B cell (primary cell): ENCODE data around the gene DIAPH1. TPM values are rescaled to one million over a fixed set of nuclear protein-coding genes. Genes with fewer than 3 reads are reported as not detected.
A peak's percentile ranks its signal among the peaks of the same experiment; 100 is the strongest.

Experiments
- ATAC-seq: fragments of 200-7000 bp; cut with Tn5 transposase; one replicate; pipeline ENCODE4 v1.10.0; 2021; ENCODE audit warnings: low read depth, mild to moderate bottlenecking, moderate number of reproducible peaks, moderate library complexity
- CTCF ChIA-PET: fragments of 350-600 bp; sonication (Branson Sonifier 250); formaldehyde crosslinking; loops from one replicate; lab custom pipeline; 2021; ENCODE audit warnings: antibody characterized with exemption, inconsistent platforms; lab: Charles Lee
- POLR2A ChIA-PET: fragments of 350-600 bp; sonication (Branson Sonifier 250); formaldehyde crosslinking; loops from one replicate; lab custom pipeline; 2021; ENCODE audit warnings: antibody characterized with exemption; lab: Charles Lee
- DNase-seq: peaks from one replicate; pipeline ENCODE4 v3.0.0; 2013
- H2AFZ ChIP-seq: 2 replicates; pipeline ENCODE4 v1.6.1; 2012; ENCODE audit warnings: mild to moderate bottlenecking, low read depth, low read length; ENCODE audit not compliant: insufficient read depth, poor library complexity, severe bottlenecking
- H3K27ac ChIP-seq, 2 donors: 1 replicate in 1 of 2; 2 replicates in 1 of 2; pipeline ENCODE4 v1.5.1; 2012 to 2013; ENCODE audit warnings: low read length in 2 of 2, mild to moderate bottlenecking in 2 of 2, moderate library complexity in 1 of 2
- H3K27me3 ChIP-seq, 4 experiments: fragments of 200-600 bp in 1 of 4; sonication (generic) in 1 of 4; replicated peaks in 1 of 4; 1 replicate in 2 of 4; 2 replicates in 2 of 4; pipeline versions ENCODE4 v1.6.1 to v1.7.0; 2013 to 2016; ENCODE audit warnings: low read length in 3 of 4, mild to moderate bottlenecking in 2 of 4, mixed read lengths in 1 of 4, moderate library complexity in 1 of 4; ENCODE audit not compliant: insufficient read depth in 4 of 4, control insufficient read depth in 3 of 4; ENCODE audit errors: control extremely low read depth in 1 of 4
- H3K36me3 ChIP-seq, 2 experiments: replicated peaks in 1 of 2; 1 replicate in 1 of 2; 2 replicates in 1 of 2; pipeline versions ENCODE4 v1.6.1 to v1.7.1; 2013; ENCODE audit warnings: low read length in 1 of 2; ENCODE audit not compliant: insufficient read depth in 2 of 2, control insufficient read depth in 1 of 2; ENCODE audit errors: control extremely low read depth in 1 of 2, extremely low read depth in 1 of 2
- H3K4me1 ChIP-seq, 2 donors: fragments of 200-600 bp in 1 of 2; sonication (generic) in 1 of 2; 1 replicate in 1 of 2; 2 replicates in 1 of 2; pipeline versions ENCODE4 v1.5.1 to v1.6.1; 2013 to 2017; ENCODE audit warnings: low read length in 2 of 2; ENCODE audit not compliant: control insufficient read depth in 2 of 2, insufficient read depth in 2 of 2
- H3K4me2 ChIP-seq: replicated peaks from 2 replicates; pipeline ENCODE3; 2012; ENCODE audit warnings: mild to moderate bottlenecking, low read depth, low read length; ENCODE audit not compliant: poor library complexity, severe bottlenecking
- H3K4me3 ChIP-seq, 5 experiments: fragments of 200-600 bp in 1 of 5; sonication (generic) in 1 of 5; 1 replicate in 3 of 5; 2 replicates in 2 of 5; pipeline versions ENCODE4 v1.5.1 to v1.7.0; 2011 to 2016; ENCODE audit warnings: low read length in 4 of 5, mild to moderate bottlenecking in 4 of 5, low read depth in 2 of 5, control low read depth in 1 of 5, moderate library complexity in 1 of 5; ENCODE audit not compliant: insufficient read depth in 1 of 5; ENCODE audit errors: control extremely low read depth in 1 of 5, extremely low read depth in 1 of 5
- H3K79me2 ChIP-seq: fragments of 200-600 bp; sonication (generic); one replicate; pipeline ENCODE4 v1.6.0; 2016; ENCODE audit warnings: low read length; ENCODE audit not compliant: control insufficient read depth, insufficient read depth
- H3K9ac ChIP-seq: fragments of 200-600 bp; sonication (generic); 2 replicates; pipeline ENCODE4 v1.6.1; 2017; ENCODE audit warnings: mild to moderate bottlenecking, low read length, moderate library complexity
- H3K9me3 ChIP-seq, 3 donors: one replicate each; pipeline versions ENCODE4 v1.6.1 to v1.7.1; 2013; ENCODE audit warnings: low read length in 2 of 3; ENCODE audit not compliant: control insufficient read depth in 2 of 3, insufficient read depth in 1 of 3; ENCODE audit errors: control extremely low read depth in 1 of 3
- H4K20me1 ChIP-seq: 2 replicates; pipeline ENCODE4 v1.6.0; 2012; ENCODE audit warnings: mild to moderate bottlenecking, low read length; ENCODE audit not compliant: insufficient read depth, control insufficient read depth, poor library complexity, severe bottlenecking
- H3K27ac Mint-ChIP-seq: one replicate; pipeline ENCODE4 v1.8.0; 2021; ENCODE audit warnings: mixed read lengths
- H3K27me3 Mint-ChIP-seq: one replicate; pipeline ENCODE4 v1.8.0; 2021; ENCODE audit warnings: mixed read lengths
- H3K4me1 Mint-ChIP-seq: one replicate; pipeline ENCODE4 v1.8.0; 2021; ENCODE audit warnings: mixed read lengths
- H3K4me3 Mint-ChIP-seq: one replicate; pipeline ENCODE4 v1.8.0; 2021; ENCODE audit warnings: mixed read lengths
- H3K9me3 Mint-ChIP-seq: one replicate; pipeline ENCODE4 v1.8.0; 2022; ENCODE audit warnings: mixed read lengths; ENCODE audit not compliant: insufficient read depth
- CTCF ChIP-seq: fragments of 200-600 bp; IDR thresholded peaks from one replicate; pipeline ENCODE4 v1.8.0; 2022; ENCODE audit warnings: antibody characterized with exemption, mild to moderate bottlenecking
- EZH2 ChIP-seq: IDR thresholded peaks from 2 replicates; pipeline ENCODE4 v1.6.1; 2012; ENCODE audit warnings: borderline replicate concordance, low read depth, mild to moderate bottlenecking, moderate library complexity, low read length; ENCODE audit not compliant: insufficient read depth, poor library complexity, severe bottlenecking
- WGBS: methylation state at CpG from one replicate; pipeline ENCODE4 v1.1.5; 2013; ENCODE audit warnings: missing lambda C conversion rate; ENCODE audit not compliant: insufficient coverage; 5-methylcytosine and 5-hydroxymethylcytosine counted together
- intact Hi-C: fragments of 100-400 bp; cut with micrococcal nuclease; formaldehyde crosslinking; loops from one replicate; pipeline ENCODE4 v1.10.0; 2022
- polyA plus RNA-seq: library from polyadenylated mRNA; depleted of rRNA; stranded (reverse); fragments of >200 nt; gene quantifications from 2 replicates; pipeline ENCODE4 v1.2.3, GENCODE V29; 2012
- total RNA-seq, 2 donors: library from RNA; stranded (reverse); fragments of 120-200 nt in 1 of 2; gene quantifications; 1 replicate in 1 of 2; 2 replicates in 1 of 2; pipeline versions ENCODE4 v1.2.3 to v1.2.4, GENCODE V29; 2013 to 2022

The DIAPH1 gene
- total and polyA plus RNA-seq, 2 donors (not counting 1 experiment from before 2014, with no cell fraction given), result 59.7 to 113 TPM

GRCh38 chr5:141636106-141636412 is 17.3 kb upstream of the DIAPH1 start:
- Histone ChIP-seq H3K9me3 (no peaks in the 10 kb centered on the region), H3K4me1 (peaks cover 30 to 36% of the 10 kb centered on the region in 2 donors), H2AFZ (peak overlapping the region; percentile 97), H3K4me2 (peak overlapping the region; percentile 93), H4K20me1 (peaks cover 23% of the 10 kb centered on the region), H3K79me2 (peaks cover 52% of the 10 kb centered on the region), H3K27me3 (no peaks in the 10 kb centered on the region), H3K27ac (peak overlapping the region in 1 of 2 donors; percentile 77), H3K9ac (peak overlapping the region; percentile 97), H3K36me3 (peaks cover 1 to 18% of the 10 kb centered on the region in 2 experiments), H3K4me3 (peak overlapping the region; percentile 70 to 99 (median 82))
- Mint-ChIP-seq H3K9me3 (no peaks in the 10 kb centered on the region), H3K4me3 (peak overlapping the region; percentile 94), H3K27me3 (no peaks in the 10 kb centered on the region), H3K4me1 (peaks cover 39% of the 10 kb centered on the region), H3K27ac (peak overlapping the region; percentile 85)
- DNase-seq, result no peak
- no peak for ATAC-seq
- ChIA-PET POLR2A (interaction anchor here (0.8 to 3.6 kb wide), 5 partner anchors 15 to 239 kb away, joined by 3 to 22 read pairs (median 3); partner anchors contain the start of genes DIAPH1 and FCHSD1), CTCF (interaction anchor here (0.8 to 10.3 kb wide), 15 partner anchors 11 to 333 kb away, joined by 3 to 124 read pairs (median 9); partner anchors contain the start of genes DIAPH1, FCHSD1 and RNF14)
- 0% methylated on average over 3 of the region's 4 CpGs for WGBS
- TF ChIP-seq CTCF (no peak), EZH2 (no peak)
- intact Hi-C loops, result loop anchor here (1.0 to 2.0 kb wide), 5 partner anchors 15 to 325 kb away; partner anchors contain the start of genes DELE1 and FCHSD1

GRCh38 chr5:141635646-141636045 is 16.8 kb upstream of the DIAPH1 start:
- no peak overlapping the region for H2AFZ ChIP-seq
- H4K20me1 ChIP-seq, result peaks cover 23% of the 10 kb centered on the region
- Mint-ChIP-seq H3K27me3 (no peaks in the 10 kb centered on the region), H3K4me3 (peak overlapping the region; percentile 94), H3K27ac (peak overlapping the region; percentile 85), H3K4me1 (peaks cover 39% of the 10 kb centered on the region), H3K9me3 (no peaks in the 10 kb centered on the region)
- TF ChIP-seq EZH2 (no peak), CTCF (no peak)
- ATAC-seq (no peak), DNase-seq (no peak)
- no CpG with 5 or more reads among the region's 7 CpGs for WGBS
- H3K4me1 ChIP-seq, result peaks cover 30 to 36% of the 10 kb centered on the region in 2 donors
- no peaks in the 10 kb centered on the region for H3K27me3 ChIP-seq
- peak overlapping the region; percentile 97 for H3K9ac ChIP-seq
- peak overlapping the region in 4 of 5 experiments; percentile 70 to 99 (median 90) for H3K4me3 ChIP-seq
- intact Hi-C loops, result loop anchor here (1.0 to 2.0 kb wide), 5 partner anchors 16 to 325 kb away; partner anchors contain the start of genes DELE1 and FCHSD1
- H3K9me3 ChIP-seq, result no peaks in the 10 kb centered on the region
- H3K27ac ChIP-seq, result peak overlapping the region in 1 of 2 donors; percentile 13
- ChIA-PET POLR2A (interaction anchor here (3.6 kb wide), 1 partner anchor 15 kb away, joined by 22 read pairs; the partner anchor contains the start of gene FCHSD1), CTCF (interaction anchor here (0.8 to 10.3 kb wide), 14 partner anchors 11 to 71 kb away, joined by 3 to 124 read pairs (median 8); partner anchors contain the start of genes DIAPH1 and FCHSD1)
- H3K79me2 ChIP-seq, result peaks cover 56% of the 10 kb centered on the region
- H3K36me3 ChIP-seq, result peaks cover 1 to 16% of the 10 kb centered on the region in 2 experiments
- H3K4me2 ChIP-seq, result peak overlapping the region; percentile 93
